Sigmoid colon (tissue), 4 donors: ENCODE data around the gene PUS1.

Experiments used
- CTCF ChIP-seq, 4 experiments: fragments of 450-650 bp in 3 of 4; fragments of 200-600 bp in 1 of 4; IDR thresholded peaks; one replicate each; pipeline ENCODE4 v1.5.1; 2016 to 2019; ENCODE audit warnings: antibody characterized with exemption in 4 of 4, mild to moderate bottlenecking in 3 of 4, moderate library complexity in 2 of 4
- EP300 ChIP-seq, 4 donors: sonication (generic); formaldehyde crosslinking; IDR thresholded peaks; one replicate each; pipeline ENCODE4 v1.6.1; 2017; ENCODE audit warnings: antibody characterized with exemption in 4 of 4
- POLR2AphosphoS5 ChIP-seq, 4 donors: sonication (generic); formaldehyde crosslinking; IDR thresholded peaks; one replicate each; pipeline ENCODE4 v1.6.1; 2017; ENCODE audit warnings: antibody characterized with exemption in 4 of 4

- no peak for TF ChIP-seq CTCF (IDR thresholded peaks at IDR 0.05)
- no peak for TF ChIP-seq EP300 (IDR thresholded peaks at IDR 0.05)
- TF ChIP-seq POLR2AphosphoS5 (IDR thresholded peaks at IDR 0.05), result no peak
Observed at GRCh38 chr12:131982041-131982440, 53.0 kb downstream of the PUS1 start.
